ENCODE results near the gene R3HDM2.

- TF ChIP-seq, protein P1, sequence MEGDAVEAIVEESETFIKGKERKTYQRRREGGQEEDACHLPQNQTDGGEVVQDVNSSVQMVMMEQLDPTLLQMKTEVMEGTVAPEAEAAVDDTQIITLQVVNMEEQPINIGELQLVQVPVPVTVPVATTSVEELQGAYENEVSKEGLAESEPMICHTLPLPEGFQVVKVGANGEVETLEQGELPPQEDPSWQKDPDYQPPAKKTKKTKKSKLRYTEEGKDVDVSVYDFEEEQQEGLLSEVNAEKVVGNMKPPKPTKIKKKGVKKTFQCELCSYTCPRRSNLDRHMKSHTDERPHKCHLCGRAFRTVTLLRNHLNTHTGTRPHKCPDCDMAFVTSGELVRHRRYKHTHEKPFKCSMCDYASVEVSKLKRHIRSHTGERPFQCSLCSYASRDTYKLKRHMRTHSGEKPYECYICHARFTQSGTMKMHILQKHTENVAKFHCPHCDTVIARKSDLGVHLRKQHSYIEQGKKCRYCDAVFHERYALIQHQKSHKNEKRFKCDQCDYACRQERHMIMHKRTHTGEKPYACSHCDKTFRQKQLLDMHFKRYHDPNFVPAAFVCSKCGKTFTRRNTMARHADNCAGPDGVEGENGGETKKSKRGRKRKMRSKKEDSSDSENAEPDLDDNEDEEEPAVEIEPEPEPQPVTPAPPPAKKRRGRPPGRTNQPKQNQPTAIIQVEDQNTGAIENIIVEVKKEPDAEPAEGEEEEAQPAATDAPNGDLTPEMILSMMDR (IDR thresholded peaks at IDR 0.05 in 8 of 11, conservative IDR thresholded peaks at IDR 0.05 in 3 of 11): no peak
- TF ChIP-seq POLR2A (IDR thresholded peaks at IDR 0.05): no peak
- TF ChIP-seq POLR2AphosphoS5 (IDR thresholded peaks at IDR 0.05): no peak
Observed at GRCh38 chr12:57221169-57221917, 209.5 kb downstream of the R3HDM2 start.
